ENCODE results near the gene DMD. TPM values are rescaled to one million over a fixed set of nuclear protein-coding genes. Genes with fewer than 3 reads are reported as not detected.
A peak's percentile ranks its signal among the peaks of the same experiment; 100 is the strongest.

DMD gene
- total and polyA plus RNA-seq, 12 donors, result 28.5 to 228 (median 168) TPM

GRCh38 chrX:31336419-31336818, 1874.9 kb downstream of the DMD start:
- Histone ChIP-seq H3K4me1 (peaks cover 0 to 26% (median 0%) of the 10 kb centered on the region in 9 donors), H3K36me3 (no peaks in the 10 kb centered on the region), H3K27ac (no peak overlapping the region), H3K4me3 (no peak overlapping the region), H3K27me3 (no peaks in the 10 kb centered on the region), H3K9me3 (no peaks in the 10 kb centered on the region)
- 89 to 91% methylated on average over 2 of the region's 2 CpGs for WGBS, 2 donors
- intact Hi-C loops (cut with DNase I), result no loop called here
- no peak for TF ChIP-seq CTCF (IDR thresholded peaks at IDR 0.05)
- DNase-seq (no peak), ATAC-seq (no peak)

- Histone ChIP-seq H3K9me3 (no peaks in the 10 kb centered on the region), H3K4me3 (no peak overlapping the region), H3K36me3 (no peaks in the 10 kb centered on the region), H3K27ac (no peak overlapping the region), H3K4me1 (peaks cover 0 to 25% (median 0%) of the 10 kb centered on the region in 9 donors), H3K27me3 (no peaks in the 10 kb centered on the region)
- TF ChIP-seq CTCF (IDR thresholded peaks at IDR 0.05), result no peak
- no peak for ATAC-seq
- 72 to 85% methylated on average over 1 of the region's 1 CpG for WGBS, 2 donors
- intact Hi-C loops (cut with DNase I), result no loop called here
- DNase-seq, result no peak
These were observed 1876.4 kb downstream of the DMD start for GRCh38 chrX:31334997-31335396.

GRCh38 chrX:31333165-31333831, 1878.1 kb downstream of the DMD start:
- WGBS, 2 donors, result 24 to 45% methylated on average over 4 of the region's 4 CpGs
- no peaks in the 10 kb centered on the region for H3K27me3 ChIP-seq
- DNase-seq (no peak), ATAC-seq (peak in 1 of 8 donors; percentile 30)
- H3K9me3 ChIP-seq, result no peaks in the 10 kb centered on the region
- no peak for TF ChIP-seq CTCF (IDR thresholded peaks at IDR 0.05)
- H3K4me1 ChIP-seq, result peaks cover 0 to 19% (median 0%) of the 10 kb centered on the region in 9 donors
- no peaks in the 10 kb centered on the region for H3K36me3 ChIP-seq
- H3K4me3 ChIP-seq, result no peak overlapping the region
- intact Hi-C loops (cut with DNase I), result no loop called here
- H3K27ac ChIP-seq, result peak overlapping the region in 4 of 10 donors; percentile 25 to 47 (median 32)

GRCh38 chrX:31331928-31332327, 1879.4 kb downstream of the DMD start:
- no peak for TF ChIP-seq CTCF (IDR thresholded peaks at IDR 0.05)
- H3K36me3 ChIP-seq, result no peaks in the 10 kb centered on the region
- no peaks in the 10 kb centered on the region for H3K9me3 ChIP-seq
- intact Hi-C loops (cut with DNase I), result no loop called here
- no peak overlapping the region for H3K4me3 ChIP-seq
- H3K4me1 ChIP-seq, result peaks cover 0 to 22% (median 0%) of the 10 kb centered on the region in 9 donors
- H3K27me3 ChIP-seq, result no peaks in the 10 kb centered on the region
- DNase-seq (no peak), ATAC-seq (peak in 3 of 8 donors; percentile 15 to 47 (median 17))
- WGBS, 2 donors, result 75 to 81% methylated on average over 5 of the region's 5 CpGs
- peak overlapping the region in 4 of 10 donors; percentile 15 to 47 (median 26) for H3K27ac ChIP-seq
